SK-N-SH treated with all-trans-retinoic acid at 6 μM for 48 hours (cell line): ENCODE results near the gene BMPR1B.

ENCODE experiments used
- ATAC-seq: fragments of 200-7000 bp; cut with Tn5 transposase; 3 replicates; pipeline ENCODE4 v1.9.1; 2020; ENCODE audit warnings: mild to moderate bottlenecking, moderate library complexity
- ARNTL ChIP-seq: fragments of 450-650 bp; formaldehyde crosslinking; IDR thresholded peaks from 2 replicates; pipeline ENCODE4 v1.5.0; 2020; ENCODE audit warnings: low read depth, mild to moderate bottlenecking, moderate library complexity, borderline replicate concordance
- BACH2 ChIP-seq: fragments of 250-450 bp; sonication (Bioruptor Pico); IDR thresholded peaks from 2 replicates; pipeline ENCODE4 v1.9.0; 2021; ENCODE audit warnings: mild to moderate bottlenecking, borderline replicate concordance
- CREB5 ChIP-seq: fragments of 250-450 bp; sonication (Bioruptor Pico); IDR thresholded peaks from 2 replicates; pipeline ENCODE4 v1.5.1; 2020; ENCODE audit warnings: low read depth, mild to moderate bottlenecking, moderate library complexity
- CSDC2 ChIP-seq: fragments of 250-450 bp; sonication (Bioruptor Pico); IDR thresholded peaks from 2 replicates; pipeline ENCODE4 v1.5.0; 2020; ENCODE audit warnings: mild to moderate bottlenecking, moderate library complexity
- CSRNP3 ChIP-seq: fragments of 250-450 bp; sonication (Bioruptor Pico); IDR thresholded peaks from 2 replicates; pipeline ENCODE4 v1.5.1; 2021; ENCODE audit warnings: mild to moderate bottlenecking, moderate library complexity
- GLIS3 ChIP-seq: fragments of 250-450 bp; sonication (Bioruptor Pico); IDR thresholded peaks from 2 replicates; pipeline ENCODE4 v1.5.0; 2020; ENCODE audit warnings: mild to moderate bottlenecking, moderate library complexity
- ISL1 ChIP-seq: fragments of 250-450 bp; sonication (Bioruptor Pico); IDR thresholded peaks from 2 replicates; pipeline ENCODE4 v2.1.2; 2022; ENCODE audit warnings: mild to moderate bottlenecking, moderate library complexity
- OSR1 ChIP-seq: fragments of 250-450 bp; sonication (Bioruptor Pico); IDR thresholded peaks from 2 replicates; pipeline ENCODE4 v1.8.0; 2022; ENCODE audit warnings: moderate library complexity, mild to moderate bottlenecking, inconsistent platforms
- PATZ1 ChIP-seq: fragments of 250-450 bp; sonication (Bioruptor Pico); IDR thresholded peaks from 2 replicates; pipeline ENCODE4 v1.8.0; 2020; ENCODE audit warnings: mild to moderate bottlenecking, moderate library complexity, borderline replicate concordance
- POU6F1 ChIP-seq: fragments of 250-450 bp; sonication (Bioruptor Pico); IDR thresholded peaks from 2 replicates; pipeline ENCODE4 v1.8.0; 2021; ENCODE audit warnings: low read depth, mild to moderate bottlenecking, moderate library complexity, borderline replicate concordance
- RARB ChIP-seq: fragments of 250-450 bp; sonication (Bioruptor Pico); IDR thresholded peaks from 2 replicates; pipeline ENCODE4 v1.8.0; 2021; ENCODE audit warnings: mild to moderate bottlenecking, moderate library complexity
- TOX ChIP-seq: fragments of 250-450 bp; sonication (Bioruptor Pico); IDR thresholded peaks from 2 replicates; pipeline ENCODE4 v1.8.0; 2021; ENCODE audit warnings: mild to moderate bottlenecking, moderate library complexity, borderline replicate concordance
- TSHZ2 ChIP-seq: fragments of 250-450 bp; sonication (Bioruptor Pico); IDR thresholded peaks from 2 replicates; pipeline ENCODE4 v1.5.0; 2020; ENCODE audit warnings: mild to moderate bottlenecking, moderate library complexity
- ZC3H10 ChIP-seq: fragments of 250-450 bp; sonication (Bioruptor Pico); IDR thresholded peaks from 2 replicates; pipeline ENCODE4 v1.5.1; 2021; ENCODE audit warnings: mild to moderate bottlenecking, moderate library complexity
- ZFP3 ChIP-seq: fragments of 250-450 bp; sonication (Bioruptor Pico); IDR thresholded peaks from 2 replicates; pipeline ENCODE4 v1.5.0; 2020; ENCODE audit warnings: mild to moderate bottlenecking, moderate library complexity
- ZFP30 ChIP-seq: fragments of 450-650 bp; formaldehyde crosslinking; IDR thresholded peaks from 2 replicates; pipeline ENCODE4 v1.5.0; 2022; ENCODE audit warnings: mild to moderate bottlenecking, moderate library complexity
- ZNF8 ChIP-seq: fragments of 450-650 bp; formaldehyde crosslinking; IDR thresholded peaks from 2 replicates; pipeline ENCODE4 v1.5.0; 2020; ENCODE audit warnings: mild to moderate bottlenecking, moderate library complexity

The BMPR1B gene

GRCh38 chr4:94962484-94962883 lies 204.7 kb downstream of the BMPR1B start:
- TF ChIP-seq ZNF8 (CRISPR knock-in tag) (peak; percentile 92), POU6F1 (CRISPR knock-in tag) (no peak)
- no peak for ATAC-seq

- no peak for ATAC-seq
- TF ChIP-seq POU6F1 (CRISPR knock-in tag) (no peak), GLIS3 (no peak), CREB5 (CRISPR knock-in tag) (no peak), PATZ1 (CRISPR knock-in tag) (no peak), RARB (no peak), BACH2 (CRISPR knock-in tag) (no peak), TSHZ2 (CRISPR knock-in tag) (no peak), ZC3H10 (CRISPR knock-in tag) (no peak), CSRNP3 (CRISPR knock-in tag) (no peak), OSR1 (CRISPR knock-in tag) (no peak), TOX (no peak), ZFP3 (CRISPR knock-in tag) (no peak), ARNTL (CRISPR knock-in tag) (no peak), CSDC2 (CRISPR knock-in tag) (no peak)
These were observed 208.1 kb downstream of the BMPR1B start for GRCh38 chr4:94965852-94966251.

- ATAC-seq = no peak
- TF ChIP-seq TOX (no peak), ZFP30 (CRISPR knock-in tag) (no peak)
These were observed 210.7 kb downstream of the BMPR1B start for GRCh38 chr4:94968493-94968892.

- TF ChIP-seq TSHZ2 (CRISPR knock-in tag) = no peak
- no peak for TF ChIP-seq ZFP3 (CRISPR knock-in tag)
- no peak for TF ChIP-seq CSRNP3 (CRISPR knock-in tag)
- TF ChIP-seq ZC3H10 (CRISPR knock-in tag) = no peak
- no peak for TF ChIP-seq CREB5 (CRISPR knock-in tag)
- TF ChIP-seq ISL1 (CRISPR knock-in tag) = no peak
- TF ChIP-seq ZFP30 (CRISPR knock-in tag) = no peak
- TF ChIP-seq OSR1 (CRISPR knock-in tag) = no peak
- ATAC-seq = no peak
These were observed 212.9 kb downstream of the BMPR1B start for GRCh38 chr4:94970650-94971049.
